K562 (cell line): ENCODE measurements around the gene SNAP23.

Experiments used
- CTCF ChIP-seq, 3 experiments: IDR thresholded peaks in 2 of 3; conservative IDR thresholded peaks in 1 of 3; 2 replicates each; pipeline ENCODE4 v1.5.1; 2011 to 2012; ENCODE audit warnings: low read length in 3 of 3, mild to moderate bottlenecking in 3 of 3, control low read depth in 2 of 3, improper control_type of control experiment in 1 of 3, inconsistent platforms in 1 of 3, low read depth in 1 of 3, mixed read lengths in 1 of 3, moderate library complexity in 1 of 3; ENCODE audit not compliant: insufficient read depth in 2 of 3
- FOXM1 ChIP-seq, 2 experiments: fragments of 450-650 bp in 1 of 2; sonication (generic) in 1 of 2; formaldehyde crosslinking in 1 of 2; IDR thresholded peaks; 2 replicates each; pipeline versions ENCODE4 v1.6.1 to v1.9.0; 2017 to 2022; ENCODE audit warnings: low read depth in 2 of 2, mild to moderate bottlenecking in 2 of 2, missing genetic modification reagents in 1 of 2, moderate library complexity in 1 of 2
- HDAC2 ChIP-seq: fragments of 450-650 bp; IDR thresholded peaks from 2 replicates; pipeline ENCODE4 v1.6.1; 2016; ENCODE audit warnings: mild to moderate bottlenecking
- ZKSCAN3 ChIP-seq: fragments of 250-450 bp; sonication (Bioruptor Pico); IDR thresholded peaks from 2 replicates; pipeline ENCODE4 v1.4.0; 2020
- ZNF609 ChIP-seq: sonication (generic); formaldehyde crosslinking; IDR thresholded peaks from 2 replicates; pipeline ENCODE4 v1.8.1; 2023; ENCODE audit warnings: missing genetic modification reagents, mild to moderate bottlenecking, borderline replicate concordance

- TF ChIP-seq FOXM1 (IDR thresholded peaks at IDR 0.05; ENCODE audit: low read depth) (no peak), FOXM1 (CRISPR knock-in tag; IDR thresholded peaks at IDR 0.05; ENCODE audit: low read depth) (no peak), CTCF (IDR thresholded peaks at IDR 0.05 in 2 of 3, conservative IDR thresholded peaks at IDR 0.05 in 1 of 3; ENCODE audit: insufficient read depth in 2 of 3, low read depth in 1 of 3, low read length in 3 of 3) (no peak), HDAC2 (no peak), ZNF609 (CRISPR knock-in tag) (no peak), ZKSCAN3 (CRISPR knock-in tag) (no peak)
Measured at GRCh38 chr15:42547918-42548248, 52.4 kb downstream of the SNAP23 start.
